ENCODE results near the gene IL17D.

DNA sequence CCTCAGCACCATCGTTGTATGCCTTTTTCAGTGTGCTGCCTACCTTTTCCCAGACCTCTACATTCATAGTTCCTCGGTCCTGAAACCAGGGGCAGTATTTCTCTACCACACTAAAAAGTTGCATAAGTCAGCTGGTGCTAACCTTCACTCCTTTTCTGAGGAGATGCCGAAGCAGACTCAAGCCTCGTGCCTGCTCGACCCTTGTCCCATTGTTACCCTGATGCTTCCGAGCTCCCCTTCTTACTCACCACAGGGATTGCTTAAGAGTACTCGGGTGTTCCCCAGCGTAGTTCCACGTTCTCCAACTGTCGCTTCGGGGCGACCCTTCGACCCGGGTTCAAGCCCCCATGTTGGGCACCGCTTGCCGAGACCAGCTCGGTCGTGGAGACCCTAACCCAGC, 19.0 kb upstream of the IL17D start:
- TF ChIP-seq POLR2A (IDR thresholded peaks at IDR 0.05; ENCODE audit: low read depth, low read length) = no peak
- no peak for TF ChIP-seq CHD2 (IDR thresholded peaks at IDR 0.05; ENCODE audit: borderline replicate concordance, low read depth, low read length)
- no peak for TF ChIP-seq CREB1 (IDR thresholded peaks at IDR 0.05; ENCODE audit: low read depth)
- no peak for TF ChIP-seq CTCF (IDR thresholded peaks at IDR 0.05 in 2 of 3, conservative IDR thresholded peaks at IDR 0.05 in 1 of 3; ENCODE audit: control insufficient read depth in 2 of 3, extremely low read depth in 1 of 3, insufficient read depth in 1 of 3, low read depth in 3 of 3, low read length in 3 of 3)
- TF ChIP-seq TARDBP (IDR thresholded peaks at IDR 0.05; ENCODE audit: borderline replicate concordance) = no peak
- TF ChIP-seq POU2F2 (IDR thresholded peaks at IDR 0.05; ENCODE audit: borderline replicate concordance, low read depth, low read length) = no peak
- no peak for TF ChIP-seq ZNF274 (IDR thresholded peaks at IDR 0.05; ENCODE audit: insufficient read depth, insufficient read length)
